Fibroblast of lung (primary cell): ENCODE data around the gene CA12. TPM values are rescaled to one million over a fixed set of nuclear protein-coding genes. Genes with fewer than 3 reads are reported as not detected.

ENCODE experiments used
- DNase-seq, 2 donors: peaks; one replicate each; pipeline versions ENCODE4 v3.0.0 to v3.0.0-alpha.2; 2010; ENCODE audit warnings: low read depth in 2 of 2
- H2AFZ ChIP-seq: 2 replicates; pipeline ENCODE4 v1.5.1; 2012; ENCODE audit warnings: low read length, control low read depth, inconsistent platforms
- H3K27ac ChIP-seq: 2 replicates; pipeline ENCODE4 v1.5.1; 2011; ENCODE audit warnings: low read length, control low read depth; ENCODE audit not compliant: insufficient read depth
- H3K27me3 ChIP-seq: 2 replicates; pipeline ENCODE4 v1.5.1; 2011; ENCODE audit warnings: mild to moderate bottlenecking, low read length; ENCODE audit not compliant: control insufficient read depth, insufficient read depth
- H3K36me3 ChIP-seq: 2 replicates; pipeline ENCODE4 v1.5.1; 2011; ENCODE audit warnings: low read length; ENCODE audit not compliant: control insufficient read depth, insufficient read depth
- H3K4me1 ChIP-seq: 2 replicates; pipeline ENCODE4 v1.5.1; 2011; ENCODE audit warnings: low read length; ENCODE audit not compliant: control insufficient read depth, insufficient read depth; ENCODE audit errors: extremely low read depth
- H3K4me2 ChIP-seq: 2 replicates; pipeline ENCODE4 v1.5.1; 2011; ENCODE audit warnings: low read length, control low read depth; ENCODE audit not compliant: insufficient read depth; ENCODE audit errors: extremely low read depth
- H3K4me3 ChIP-seq, 4 experiments: fragments of 200-600 bp in 1 of 4; sonication (generic) in 1 of 4; replicated peaks in 1 of 4; 2 replicates each; pipeline ENCODE4 v1.5.1; 2011 to 2016; ENCODE audit warnings: low read length in 4 of 4, low read depth in 3 of 4, mild to moderate bottlenecking in 3 of 4, control low read depth in 2 of 4, inconsistent platforms in 1 of 4, mixed read lengths in 1 of 4; ENCODE audit not compliant: insufficient read depth in 1 of 4; ENCODE audit errors: control extremely low read depth in 1 of 4
- H3K79me2 ChIP-seq: 2 replicates; pipeline ENCODE4 v1.5.1; 2012; ENCODE audit warnings: mild to moderate bottlenecking, low read length, inconsistent platforms; ENCODE audit not compliant: control insufficient read depth, insufficient read depth
- H3K9ac ChIP-seq: 2 replicates; pipeline ENCODE4 v1.5.1; 2011; ENCODE audit warnings: mild to moderate bottlenecking, low read length, control low read depth; ENCODE audit not compliant: insufficient read depth
- H3K9me3 ChIP-seq: 2 replicates; pipeline ENCODE4 v1.5.1; 2012; ENCODE audit warnings: low read depth, low read length; ENCODE audit not compliant: control insufficient read depth, insufficient read depth
- H4K20me1 ChIP-seq: 2 replicates; pipeline ENCODE4 v1.5.1; 2011; ENCODE audit warnings: low read length; ENCODE audit not compliant: control insufficient read depth, insufficient read depth; ENCODE audit errors: extremely low read depth
- CTCF ChIP-seq, 2 donors: IDR thresholded peaks in 1 of 2; conservative IDR thresholded peaks in 1 of 2; 1 replicate in 1 of 2; 2 replicates in 1 of 2; pipeline ENCODE4 v1.5.1; 2011 to 2012; ENCODE audit warnings: low read length in 2 of 2, control low read depth in 1 of 2, inconsistent platforms in 1 of 2, low read depth in 1 of 2, mild to moderate bottlenecking in 1 of 2
- EZH2 ChIP-seq: IDR thresholded peaks from 2 replicates; pipeline ENCODE4 v1.5.1; 2012; ENCODE audit warnings: low read length, control low read depth, mild to moderate bottlenecking; ENCODE audit errors: missing control alignments
- polyA plus RNA-seq, 2 donors: library from polyadenylated mRNA; depleted of rRNA in 1 of 2; stranded (reverse) in 1 of 2; unstranded in 1 of 2; fragments of >200 nt; gene quantifications; 2 replicates each; pipeline ENCODE4 v1.2.1, GENCODE V29; 2011 to 2012; ENCODE audit warnings: missing spikeins in 1 of 2
- total RNA-seq: library from RNA; depleted of rRNA; stranded (reverse); fragments of >200 nt; gene quantifications from 2 replicates; pipeline ENCODE4 v1.2.1, GENCODE V29; 2014

The CA12 gene
- total and polyA plus RNA-seq, 2 donors (not counting 1 experiment from before 2014, with no cell fraction given), result 30.6 to 48.4 TPM

GRCh38 chr15:63414474-63415120, 33.0 kb upstream of the CA12 start:
- H3K79me2 ChIP-seq, result no peaks in the 10 kb centered on the region
- DNase-seq, result no peak
- H2AFZ ChIP-seq, result no peak overlapping the region

GRCh38 chr15:63412551-63412950, 30.9 kb upstream of the CA12 start:
- TF ChIP-seq CTCF (conservative IDR thresholded peaks at IDR 0.05 in 1 of 2, IDR thresholded peaks at IDR 0.05 in 1 of 2; ENCODE audit: low read depth in 1 of 2, low read length in 2 of 2), result no peak
- TF ChIP-seq EZH2, result no peak
- H4K20me1 ChIP-seq, result no peaks in the 10 kb centered on the region
- peaks cover 3% of the 10 kb centered on the region for H3K27me3 ChIP-seq
- no peak overlapping the region for H3K9ac ChIP-seq
- DNase-seq, result no peak
- H2AFZ ChIP-seq, result no peak overlapping the region
- no peak overlapping the region for H3K4me3 ChIP-seq
- H3K27ac ChIP-seq, result no peak overlapping the region
- H3K9me3 ChIP-seq, result no peaks in the 10 kb centered on the region
- H3K36me3 ChIP-seq, result no peaks in the 10 kb centered on the region
- H3K4me2 ChIP-seq, result no peak overlapping the region
- no peaks in the 10 kb centered on the region for H3K79me2 ChIP-seq
- H3K4me1 ChIP-seq, result no peaks in the 10 kb centered on the region

More at GRCh38 chr15:63414474-63415120, 33.0 kb upstream of the CA12 start:
- Histone ChIP-seq H3K36me3 (no peaks in the 10 kb centered on the region), H3K4me1 (no peaks in the 10 kb centered on the region), H4K20me1 (no peaks in the 10 kb centered on the region), H3K27me3 (peaks cover 3% of the 10 kb centered on the region), H3K4me2 (no peak overlapping the region), H3K4me3 (no peak overlapping the region), H3K9ac (no peak overlapping the region), H3K27ac (no peak overlapping the region), H3K9me3 (no peaks in the 10 kb centered on the region)
- TF ChIP-seq CTCF (conservative IDR thresholded peaks at IDR 0.05 in 1 of 2, IDR thresholded peaks at IDR 0.05 in 1 of 2; ENCODE audit: low read depth in 1 of 2, low read length in 2 of 2) (no peak), EZH2 (no peak)

- TF ChIP-seq EZH2 (no peak), CTCF (conservative IDR thresholded peaks at IDR 0.05 in 1 of 2, IDR thresholded peaks at IDR 0.05 in 1 of 2; ENCODE audit: low read depth in 1 of 2, low read length in 2 of 2) (no peak)
- no peaks in the 10 kb centered on the region for H3K36me3 ChIP-seq
- DNase-seq, result no peak
- H3K27ac ChIP-seq, result no peak overlapping the region
- H3K9me3 ChIP-seq, result no peaks in the 10 kb centered on the region
- H3K9ac ChIP-seq, result no peak overlapping the region
- no peak overlapping the region for H2AFZ ChIP-seq
- no peaks in the 10 kb centered on the region for H4K20me1 ChIP-seq
- H3K4me3 ChIP-seq, result no peak overlapping the region
- H3K4me1 ChIP-seq, result no peaks in the 10 kb centered on the region
- no peaks in the 10 kb centered on the region for H3K79me2 ChIP-seq
- H3K4me2 ChIP-seq, result no peak overlapping the region
- peaks cover 3% of the 10 kb centered on the region for H3K27me3 ChIP-seq
Measured at GRCh38 chr15:63411866-63412265, 30.2 kb upstream of the CA12 start.
